ENCODE data around the gene GALT. TPM values are rescaled to one million over a fixed set of nuclear protein-coding genes. Genes with fewer than 3 reads are reported as not detected.

GALT gene
- total RNA-seq, 4 donors from 2014 or later, result 111 to 310 (median 185) TPM

DNA sequence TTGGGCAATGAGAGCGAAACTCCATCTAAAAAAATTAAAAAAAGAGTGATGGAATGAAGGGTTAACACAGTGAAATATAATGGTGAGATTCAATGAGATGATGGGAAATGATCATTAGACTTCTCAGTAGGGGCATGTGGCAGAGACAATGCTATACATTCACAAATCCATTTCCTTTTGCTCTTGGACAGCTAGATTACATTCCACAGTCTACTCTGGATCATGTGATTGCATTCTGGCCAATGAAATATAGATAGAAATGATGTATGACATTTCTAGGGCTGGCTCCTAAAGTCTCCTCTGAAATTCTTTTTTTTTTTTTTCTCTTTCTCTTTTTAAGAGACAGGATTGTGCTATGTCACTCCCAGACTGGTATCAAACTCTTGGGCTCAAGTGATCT, 3.8 kb upstream of the GALT start:
- H3K27ac ChIP-seq, result no peak overlapping the region
- H3K4me3 ChIP-seq, result no peak overlapping the region
- no peaks in the 10 kb centered on the region for H3K27me3 ChIP-seq
- DNase-seq, result no peak
- TF ChIP-seq CTCF (IDR thresholded peaks at IDR 0.05) (no peak), POLR2A (IDR thresholded peaks at IDR 0.05) (no peak)
- H3K4me1 ChIP-seq, result peaks cover 0 to 20% (median 8%) of the 10 kb centered on the region in 4 donors
- H3K9me3 ChIP-seq, result no peaks in the 10 kb centered on the region
- no peaks in the 10 kb centered on the region for H3K36me3 ChIP-seq

DNA sequence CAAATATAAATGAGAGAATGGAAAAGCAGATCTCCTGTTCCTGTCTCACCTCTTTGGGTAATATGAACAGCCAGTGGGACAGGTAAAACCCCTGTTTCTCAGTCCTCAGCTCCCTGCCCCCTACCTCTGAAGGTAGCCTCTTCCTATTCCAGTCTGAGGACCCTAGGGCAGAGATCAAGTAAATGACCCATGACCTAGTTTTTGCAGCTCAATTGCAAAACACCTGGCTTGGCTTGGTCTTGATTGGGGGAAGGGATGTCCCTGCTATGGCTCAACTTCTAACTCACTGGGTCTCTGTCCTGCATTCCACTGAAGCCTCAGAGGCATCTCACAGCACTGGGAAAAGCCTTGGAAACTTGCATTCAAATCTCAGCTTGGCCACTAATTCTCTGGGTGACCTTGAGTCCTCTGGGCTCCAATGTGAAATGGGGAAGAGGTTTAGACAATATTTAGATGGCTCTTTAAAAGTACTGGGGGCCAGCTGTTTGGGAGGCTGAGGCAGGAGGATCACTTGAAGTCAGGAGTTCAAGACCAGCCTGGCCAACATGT, 1.6 kb upstream of the GALT start:
- H3K36me3 ChIP-seq, result peaks cover 0 to 18% (median 0%) of the 10 kb centered on the region in 3 donors
- TF ChIP-seq POLR2A (IDR thresholded peaks at IDR 0.05) (no peak), CTCF (IDR thresholded peaks at IDR 0.05) (no peak)

GRCh38 chr9:34647084-34647403, 569 bp downstream of the GALT start:
- peak overlapping the region; percentile 75 to 94 (median 88) for H3K27ac ChIP-seq
- no peaks in the 10 kb centered on the region for H3K9me3 ChIP-seq
- no peaks in the 10 kb centered on the region for H3K27me3 ChIP-seq
- H3K4me3 ChIP-seq, result peak overlapping the region; percentile 69 to 83 (median 78)
- H3K4me1 ChIP-seq, result peaks cover 0 to 30% (median 14%) of the 10 kb centered on the region in 4 donors
- peaks cover 0 to 25% (median 0%) of the 10 kb centered on the region in 3 donors for H3K36me3 ChIP-seq
- TF ChIP-seq POLR2A (IDR thresholded peaks at IDR 0.05) (no peak), CTCF (IDR thresholded peaks at IDR 0.05) (no peak)
- DNase-seq, result no peak

More for the DNA sequence above, 1.6 kb upstream of the GALT start:
- DNase-seq, result no peak
- H3K27me3 ChIP-seq, result no peaks in the 10 kb centered on the region
- H3K4me1 ChIP-seq, result peaks cover 0 to 22% (median 14%) of the 10 kb centered on the region in 4 donors
- no peaks in the 10 kb centered on the region for H3K9me3 ChIP-seq
- H3K4me3 ChIP-seq, result no peak overlapping the region
- peak overlapping the region in 1 of 4 donors; percentile 45 for H3K27ac ChIP-seq

- H3K4me3 ChIP-seq, result peak overlapping the region; percentile 69 to 83 (median 78)
- no peaks in the 10 kb centered on the region for H3K27me3 ChIP-seq
- H3K9me3 ChIP-seq, result no peaks in the 10 kb centered on the region
- peaks cover 0 to 25% (median 0%) of the 10 kb centered on the region in 3 donors for H3K36me3 ChIP-seq
- peak overlapping the region; percentile 75 to 94 (median 88) for H3K27ac ChIP-seq
- peaks cover 4 to 36% (median 15%) of the 10 kb centered on the region in 4 donors for H3K4me1 ChIP-seq
- no peak for DNase-seq
- no peak for TF ChIP-seq CTCF (IDR thresholded peaks at IDR 0.05)
- TF ChIP-seq POLR2A (IDR thresholded peaks at IDR 0.05), result no peak
Measured at GRCh38 chr9:34647651-34648050, 1.2 kb downstream of the GALT start.

- no peak overlapping the region for H3K4me3 ChIP-seq
- H3K4me1 ChIP-seq, result peaks cover 4 to 46% (median 18%) of the 10 kb centered on the region in 4 donors
- no peak for TF ChIP-seq POLR2A (IDR thresholded peaks at IDR 0.05)
- DNase-seq, result no peak
- no peak overlapping the region for H3K27ac ChIP-seq
- H3K27me3 ChIP-seq, result no peaks in the 10 kb centered on the region
- H3K9me3 ChIP-seq, result no peaks in the 10 kb centered on the region
- peaks cover 0 to 25% (median 0%) of the 10 kb centered on the region in 3 donors for H3K36me3 ChIP-seq
Measured at GRCh38 chr9:34648673-34649072, 2.2 kb downstream of the GALT start.

GRCh38 chr9:34650816-34651215, 4.3 kb downstream of the GALT start:
- Histone ChIP-seq H3K4me3 (no peak overlapping the region), H3K36me3 (peaks cover 0 to 25% (median 0%) of the 10 kb centered on the region in 3 donors), H3K9me3 (no peaks in the 10 kb centered on the region), H3K27ac (peak overlapping the region in 2 of 4 donors; percentile 84 to 91), H3K4me1 (peaks cover 4 to 62% (median 18%) of the 10 kb centered on the region in 4 donors), H3K27me3 (no peaks in the 10 kb centered on the region)
- TF ChIP-seq CTCF (IDR thresholded peaks at IDR 0.05), result no peak
- no peak for TF ChIP-seq POLR2A (IDR thresholded peaks at IDR 0.05)
- DNase-seq, result no peak
